ENCODE results near the gene SELENOH. TPM values are rescaled to one million over a fixed set of nuclear protein-coding genes. Genes with fewer than 3 reads are reported as not detected.

Gene SELENOH
- total RNA-seq, 2 experiments from 2014 or later: 117 to 244 TPM

Other genes with a start within 250 kb of the SELENOH start
- 10 to 100 TPM; 27.6 to 28.7 TPM for gene SLC43A1, start 225.8 kb upstream of the SELENOH start, total RNA-seq
- 100 to 1,000 TPM; 124 to 158 TPM for gene TIMM10, start 210.7 kb upstream of the SELENOH start, total RNA-seq
- not detected for gene SMTNL1, start 203.9 kb upstream of the SELENOH start, total RNA-seq
- gene UBE2L6, start 173.8 kb upstream of the SELENOH start, total RNA-seq: 100 to 1,000 TPM; 179 to 252 TPM
- gene SERPING1, start 143.8 kb upstream of the SELENOH start, total RNA-seq: under 1 TPM; 0.51 to 0.87 TPM
- under 1 TPM; 0.43 to 0.47 TPM for gene YPEL4, start 91.6 kb upstream of the SELENOH start, total RNA-seq
- 10 to 100 TPM; 11.9 to 15.9 TPM for gene CLP1, start 83.7 kb upstream of the SELENOH start, total RNA-seq
- gene ZDHHC5, start 73.4 kb upstream of the SELENOH start, total RNA-seq: 10 to 100 TPM; 46.2 to 60.0 TPM
- 10 to 100 TPM in 1 of 2 experiments, 1 to 10 TPM in 1; 8.6 to 10.6 TPM for gene MED19, start 29.3 kb upstream of the SELENOH start, total RNA-seq
- gene TMX2, start 28.9 kb upstream of the SELENOH start, total RNA-seq: 10 to 100 TPM; 59.8 to 72.5 TPM
- not detected for gene BTBD18, start 10.3 kb downstream of the SELENOH start, total RNA-seq
- 1 to 10 TPM; 6.7 to 7.4 TPM for gene CTNND1, start 20.3 kb downstream of the SELENOH start, total RNA-seq